Thoracic aorta (tissue), 2 donors: ENCODE measurements around the gene TM9SF3. TPM values are rescaled to one million over a fixed set of nuclear protein-coding genes. Genes with fewer than 3 reads are reported as not detected.

Source experiments
- ATAC-seq: fragments of 150-250 bp; one replicate; pipeline ENCODE4 v1.8.0; 2017; ENCODE audit warnings: low read depth; ENCODE audit not compliant: insufficient number of reproducible peaks, low FRiP score
- DNase-seq: peaks from one replicate; pipeline ENCODE4 v3.0.0-alpha.2; 2020; ENCODE audit warnings: low spot score
- H3K27ac ChIP-seq, 2 donors: fragments of 200-600 bp; sonication (generic); 1 replicate in 1 of 2; 2 replicates in 1 of 2; pipeline ENCODE4 v1.5.1; 2016; ENCODE audit warnings: mild to moderate bottlenecking in 2 of 2, moderate library complexity in 2 of 2
- H3K27me3 ChIP-seq: fragments of 200-600 bp; sonication (generic); replicated peaks from 2 replicates; pipeline ENCODE4 v1.6.0; 2016; ENCODE audit warnings: mild to moderate bottlenecking; ENCODE audit not compliant: insufficient read depth
- H3K36me3 ChIP-seq: fragments of 200-600 bp; sonication (generic); one replicate; pipeline ENCODE4 v1.5.1; 2016
- H3K4me1 ChIP-seq, 2 donors: fragments of 200-600 bp; sonication (generic); 1 replicate in 1 of 2; 2 replicates in 1 of 2; pipeline versions ENCODE4 v1.5.1 to v1.6.0; 2016; ENCODE audit warnings: low read depth in 2 of 2, mild to moderate bottlenecking in 1 of 2; ENCODE audit not compliant: control insufficient read depth in 1 of 2
- H3K4me3 ChIP-seq: fragments of 200-600 bp; sonication (generic); 2 replicates; pipeline ENCODE4 v1.5.1; 2016; ENCODE audit warnings: mild to moderate bottlenecking
- H3K9me3 ChIP-seq: fragments of 200-600 bp; sonication (generic); 2 replicates; pipeline ENCODE4 v1.5.1; 2016
- total RNA-seq, 2 donors: library from RNA; depleted of rRNA; stranded (reverse); fragments of >200 nt; gene quantifications; one replicate each; pipeline versions ENCODE4 v1.1.0 to v1.2.3, GENCODE V29; 2016
- TF ChIP-seq, protein P1 (sequence below): fragments of 200-600 bp; sonication (generic); IDR thresholded peaks from one replicate; pipeline ENCODE4 v1.5.1; 2019; ENCODE audit warnings: antibody characterized with exemption

TM9SF3 gene
- total RNA-seq, 2 donors from 2014 or later: 68.9 to 125 TPM

DNA sequence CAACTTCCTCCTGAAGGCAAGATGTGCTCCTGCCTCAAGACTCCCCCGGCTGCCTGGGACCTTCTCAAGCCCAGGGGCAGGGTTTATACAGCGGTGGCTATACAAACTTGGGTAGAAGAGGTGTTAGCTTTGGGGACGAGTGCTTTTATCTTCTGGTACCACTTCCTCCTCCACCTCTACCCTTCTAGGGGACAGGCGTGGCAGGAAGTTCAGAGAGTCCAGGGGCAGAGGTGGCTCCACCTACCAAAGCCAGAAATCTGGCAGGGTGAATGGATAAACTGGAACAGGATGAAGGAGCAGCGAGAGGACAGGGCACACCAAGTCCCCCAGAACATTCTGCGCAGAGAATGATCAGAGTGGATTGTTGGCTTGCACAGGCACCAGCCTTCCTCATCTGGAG is 24.0 kb upstream of the TM9SF3 start:
- H3K36me3 ChIP-seq: no peaks in the 10 kb centered on the region
- H3K27ac ChIP-seq: no peak overlapping the region
- no peak overlapping the region for H3K4me3 ChIP-seq
- H3K27me3 ChIP-seq: no peaks in the 10 kb centered on the region
- H3K9me3 ChIP-seq: no peaks in the 10 kb centered on the region
- DNase-seq (no peak), ATAC-seq (no peak)
- H3K4me1 ChIP-seq: peaks cover 0 to 15% of the 10 kb centered on the region in 2 donors
- TF ChIP-seq, protein P1, sequence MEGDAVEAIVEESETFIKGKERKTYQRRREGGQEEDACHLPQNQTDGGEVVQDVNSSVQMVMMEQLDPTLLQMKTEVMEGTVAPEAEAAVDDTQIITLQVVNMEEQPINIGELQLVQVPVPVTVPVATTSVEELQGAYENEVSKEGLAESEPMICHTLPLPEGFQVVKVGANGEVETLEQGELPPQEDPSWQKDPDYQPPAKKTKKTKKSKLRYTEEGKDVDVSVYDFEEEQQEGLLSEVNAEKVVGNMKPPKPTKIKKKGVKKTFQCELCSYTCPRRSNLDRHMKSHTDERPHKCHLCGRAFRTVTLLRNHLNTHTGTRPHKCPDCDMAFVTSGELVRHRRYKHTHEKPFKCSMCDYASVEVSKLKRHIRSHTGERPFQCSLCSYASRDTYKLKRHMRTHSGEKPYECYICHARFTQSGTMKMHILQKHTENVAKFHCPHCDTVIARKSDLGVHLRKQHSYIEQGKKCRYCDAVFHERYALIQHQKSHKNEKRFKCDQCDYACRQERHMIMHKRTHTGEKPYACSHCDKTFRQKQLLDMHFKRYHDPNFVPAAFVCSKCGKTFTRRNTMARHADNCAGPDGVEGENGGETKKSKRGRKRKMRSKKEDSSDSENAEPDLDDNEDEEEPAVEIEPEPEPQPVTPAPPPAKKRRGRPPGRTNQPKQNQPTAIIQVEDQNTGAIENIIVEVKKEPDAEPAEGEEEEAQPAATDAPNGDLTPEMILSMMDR: no peak

DNA sequence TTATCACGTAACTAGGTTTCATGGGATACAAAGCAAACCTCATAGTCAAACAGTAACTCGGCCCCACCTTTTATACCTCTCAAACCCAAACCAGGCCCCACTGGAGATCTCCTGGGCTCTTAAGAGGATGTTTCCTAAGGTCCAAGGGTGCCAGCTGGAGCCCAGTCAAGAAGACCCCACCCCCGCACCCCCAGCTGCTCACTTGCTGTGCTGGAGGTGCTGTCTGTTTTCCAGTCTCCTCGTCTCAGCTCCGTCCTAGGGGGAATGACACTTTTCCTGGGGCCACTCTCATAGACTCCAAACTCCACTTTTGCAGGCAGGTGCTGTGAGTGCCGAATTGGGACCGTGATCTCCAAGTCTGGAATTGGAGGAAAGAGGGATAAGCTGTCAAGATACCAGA is 22.7 kb upstream of the TM9SF3 start:
- TF ChIP-seq, protein P1: no peak
- Histone ChIP-seq H3K27me3 (no peaks in the 10 kb centered on the region), H3K27ac (no peak overlapping the region), H3K4me3 (no peak overlapping the region), H3K4me1 (peaks cover 0 to 15% of the 10 kb centered on the region in 2 donors), H3K36me3 (no peaks in the 10 kb centered on the region), H3K9me3 (no peaks in the 10 kb centered on the region)
- DNase-seq (no peak), ATAC-seq (no peak)

DNA sequence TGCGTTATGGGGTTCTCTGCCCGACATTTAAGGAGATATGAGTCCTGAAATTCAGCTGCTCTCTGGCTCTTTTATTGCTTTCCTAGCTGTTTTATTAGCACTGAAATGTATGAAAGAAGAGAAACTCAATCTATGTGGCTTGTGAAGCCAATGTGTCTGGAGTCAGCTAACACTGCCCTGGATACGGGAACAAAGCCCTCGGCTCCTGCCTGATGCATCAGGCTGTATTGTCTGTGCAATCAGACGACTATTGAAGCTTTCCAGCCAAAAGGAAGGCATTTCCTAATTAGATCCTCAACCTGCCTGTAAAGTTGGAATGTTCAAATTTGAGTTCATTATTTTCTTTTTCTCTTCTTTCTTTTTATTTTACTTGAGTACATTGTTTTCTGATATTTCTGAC is 22.0 kb upstream of the TM9SF3 start:
- Histone ChIP-seq H3K4me3 (no peak overlapping the region), H3K36me3 (no peaks in the 10 kb centered on the region), H3K9me3 (no peaks in the 10 kb centered on the region), H3K27me3 (no peaks in the 10 kb centered on the region), H3K27ac (no peak overlapping the region), H3K4me1 (peaks cover 0 to 15% of the 10 kb centered on the region in 2 donors)
- TF ChIP-seq, protein P1: no peak
- DNase-seq: no peak
- no peak for ATAC-seq

DNA sequence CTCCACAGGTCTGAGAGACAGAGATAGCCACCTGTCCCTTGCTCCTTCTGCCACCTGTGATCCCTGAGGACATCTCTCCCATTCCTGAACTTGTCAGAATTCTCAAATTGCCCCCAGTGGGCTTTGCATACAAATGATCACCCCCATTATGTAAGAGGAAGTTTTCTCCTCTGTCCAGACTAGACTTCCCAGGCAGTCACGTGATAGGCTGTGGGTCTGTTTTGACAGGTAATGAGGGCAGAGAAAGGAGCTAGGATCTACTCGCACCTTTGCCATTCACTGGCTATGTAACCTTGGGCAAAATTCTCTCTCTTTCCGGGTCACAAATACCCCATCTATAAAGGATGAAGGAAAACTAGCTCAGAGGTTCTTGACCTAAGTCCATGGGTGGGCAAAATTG is 21.4 kb upstream of the TM9SF3 start:
- no peak for ATAC-seq
- TF ChIP-seq, protein P1: no peak
- Histone ChIP-seq H3K4me1 (peaks cover 0 to 15% of the 10 kb centered on the region in 2 donors), H3K9me3 (no peaks in the 10 kb centered on the region), H3K27ac (no peak overlapping the region), H3K4me3 (no peak overlapping the region), H3K36me3 (no peaks in the 10 kb centered on the region), H3K27me3 (no peaks in the 10 kb centered on the region)
- no peak for DNase-seq

DNA sequence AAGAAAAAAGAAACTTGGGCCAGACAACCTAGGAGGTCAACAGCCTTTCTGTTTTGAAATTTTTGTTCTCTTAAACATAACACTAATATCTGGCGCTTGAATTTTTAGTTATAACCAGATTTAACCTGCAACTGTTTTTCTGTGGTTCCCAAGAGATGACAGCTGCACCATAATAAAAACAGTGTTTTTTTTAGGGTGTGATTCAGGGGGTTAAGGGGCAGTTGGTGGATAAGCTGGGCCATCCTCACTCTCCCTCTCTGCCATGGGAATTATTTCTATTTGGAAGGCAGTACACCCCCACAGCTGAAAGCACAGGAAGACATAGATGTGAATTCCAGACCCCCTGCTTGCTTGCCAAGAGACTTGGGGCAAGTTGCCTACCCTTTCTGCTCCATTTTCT is 20.1 kb upstream of the TM9SF3 start:
- no peak for ATAC-seq
- Histone ChIP-seq H3K4me3 (no peak overlapping the region), H3K36me3 (no peaks in the 10 kb centered on the region)

More for the DNA sequence above, 20.1 kb upstream of the TM9SF3 start:
- Histone ChIP-seq H3K27ac (no peak overlapping the region), H3K9me3 (no peaks in the 10 kb centered on the region), H3K4me1 (peaks cover 0 to 15% of the 10 kb centered on the region in 2 donors), H3K27me3 (no peaks in the 10 kb centered on the region)
- DNase-seq: no peak
- TF ChIP-seq, protein P1: no peak
